SK-N-SH treated with all-trans-retinoic acid at 6 μM for 48 hours (cell line): ENCODE data around the gene ATAD3B.

ENCODE experiments used
- ARNTL ChIP-seq: fragments of 450-650 bp; formaldehyde crosslinking; IDR thresholded peaks from 2 replicates; pipeline ENCODE4 v1.5.0; 2020; ENCODE audit warnings: low read depth, mild to moderate bottlenecking, moderate library complexity, borderline replicate concordance
- BACH2 ChIP-seq: fragments of 250-450 bp; sonication (Bioruptor Pico); IDR thresholded peaks from 2 replicates; pipeline ENCODE4 v1.9.0; 2021; ENCODE audit warnings: mild to moderate bottlenecking, borderline replicate concordance
- ESRRG ChIP-seq: fragments of 250-450 bp; sonication (Bioruptor Pico); IDR thresholded peaks from 2 replicates; pipeline ENCODE4 v1.6.1; 2021; ENCODE audit warnings: mild to moderate bottlenecking
- TOX ChIP-seq: fragments of 250-450 bp; sonication (Bioruptor Pico); IDR thresholded peaks from 2 replicates; pipeline ENCODE4 v1.8.0; 2021; ENCODE audit warnings: mild to moderate bottlenecking, moderate library complexity, borderline replicate concordance
- ZFP3 ChIP-seq: fragments of 250-450 bp; sonication (Bioruptor Pico); IDR thresholded peaks from 2 replicates; pipeline ENCODE4 v1.5.0; 2020; ENCODE audit warnings: mild to moderate bottlenecking, moderate library complexity
- ZFP30 ChIP-seq: fragments of 450-650 bp; formaldehyde crosslinking; IDR thresholded peaks from 2 replicates; pipeline ENCODE4 v1.5.0; 2022; ENCODE audit warnings: mild to moderate bottlenecking, moderate library complexity
- ZNF565 ChIP-seq: fragments of 450-650 bp; formaldehyde crosslinking; conservative IDR thresholded peaks from 2 replicates; pipeline ENCODE4 v1.5.0; 2020; ENCODE audit warnings: low read depth, mild to moderate bottlenecking, moderate library complexity
- ZNF70 ChIP-seq: fragments of 450-650 bp; formaldehyde crosslinking; IDR thresholded peaks from 2 replicates; pipeline ENCODE4 v1.5.0; 2020; ENCODE audit warnings: mild to moderate bottlenecking, moderate library complexity
- TF ChIP-seq, protein P1 (sequence below): fragments of 250-450 bp; sonication (Bioruptor Pico); IDR thresholded peaks from 2 replicates; pipeline ENCODE4 v1.8.0; 2021; ENCODE audit warnings: low read depth, mild to moderate bottlenecking, moderate library complexity, borderline replicate concordance
- TF ChIP-seq, protein P2 (sequence below): fragments of 250-450 bp; sonication (Bioruptor Pico); IDR thresholded peaks from 2 replicates; pipeline ENCODE4 v1.8.0; 2020; ENCODE audit warnings: mild to moderate bottlenecking, moderate library complexity, borderline replicate concordance

DNA sequence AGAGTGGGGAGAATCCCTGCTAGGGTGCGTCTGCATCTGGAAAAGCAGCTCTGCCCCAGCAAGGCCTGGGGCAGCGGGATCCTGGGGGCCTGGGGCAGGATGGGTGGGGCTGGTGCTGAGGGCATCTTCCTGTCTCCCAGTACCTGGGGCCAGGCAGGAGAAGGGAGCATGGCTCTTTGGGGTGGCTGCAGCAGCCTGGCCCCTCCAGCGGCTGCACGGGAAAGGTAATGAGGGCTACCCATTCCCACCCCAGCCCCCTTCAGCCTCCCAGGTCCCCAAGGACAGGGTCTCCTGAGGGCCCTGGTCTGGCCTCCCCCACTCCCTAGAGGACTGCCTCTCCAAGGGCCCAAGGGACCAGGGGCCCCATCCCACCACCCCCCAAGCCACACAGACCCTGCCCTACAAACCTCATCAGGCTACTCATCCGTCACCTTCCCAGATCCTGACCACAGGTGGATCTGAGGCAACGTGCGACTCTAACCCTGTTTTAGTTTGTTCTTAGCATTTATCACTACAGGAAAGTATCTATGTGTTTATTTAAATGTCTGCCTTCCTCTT lies 49.6 kb upstream of the ATAD3B start:
- TF ChIP-seq, protein P1, sequence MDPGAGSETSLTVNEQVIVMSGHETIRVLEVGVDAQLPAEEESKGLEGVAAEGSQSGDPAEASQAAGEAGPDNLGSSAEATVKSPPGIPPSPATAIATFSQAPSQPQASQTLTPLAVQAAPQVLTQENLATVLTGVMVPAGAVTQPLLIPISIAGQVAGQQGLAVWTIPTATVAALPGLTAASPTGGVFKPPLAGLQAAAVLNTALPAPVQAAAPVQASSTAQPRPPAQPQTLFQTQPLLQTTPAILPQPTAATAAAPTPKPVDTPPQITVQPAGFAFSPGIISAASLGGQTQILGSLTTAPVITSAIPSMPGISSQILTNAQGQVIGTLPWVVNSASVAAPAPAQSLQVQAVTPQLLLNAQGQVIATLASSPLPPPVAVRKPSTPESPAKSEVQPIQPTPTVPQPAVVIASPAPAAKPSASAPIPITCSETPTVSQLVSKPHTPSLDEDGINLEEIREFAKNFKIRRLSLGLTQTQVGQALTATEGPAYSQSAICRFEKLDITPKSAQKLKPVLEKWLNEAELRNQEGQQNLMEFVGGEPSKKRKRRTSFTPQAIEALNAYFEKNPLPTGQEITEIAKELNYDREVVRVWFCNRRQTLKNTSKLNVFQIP (CRISPR knock-in tag), result no peak
- TF ChIP-seq ZNF565 (CRISPR knock-in tag), result no peak
- TF ChIP-seq BACH2 (CRISPR knock-in tag), result no peak
- TF ChIP-seq ESRRG (CRISPR knock-in tag), result no peak
- TF ChIP-seq ZNF70 (CRISPR knock-in tag), result no peak
- TF ChIP-seq, protein P2, sequence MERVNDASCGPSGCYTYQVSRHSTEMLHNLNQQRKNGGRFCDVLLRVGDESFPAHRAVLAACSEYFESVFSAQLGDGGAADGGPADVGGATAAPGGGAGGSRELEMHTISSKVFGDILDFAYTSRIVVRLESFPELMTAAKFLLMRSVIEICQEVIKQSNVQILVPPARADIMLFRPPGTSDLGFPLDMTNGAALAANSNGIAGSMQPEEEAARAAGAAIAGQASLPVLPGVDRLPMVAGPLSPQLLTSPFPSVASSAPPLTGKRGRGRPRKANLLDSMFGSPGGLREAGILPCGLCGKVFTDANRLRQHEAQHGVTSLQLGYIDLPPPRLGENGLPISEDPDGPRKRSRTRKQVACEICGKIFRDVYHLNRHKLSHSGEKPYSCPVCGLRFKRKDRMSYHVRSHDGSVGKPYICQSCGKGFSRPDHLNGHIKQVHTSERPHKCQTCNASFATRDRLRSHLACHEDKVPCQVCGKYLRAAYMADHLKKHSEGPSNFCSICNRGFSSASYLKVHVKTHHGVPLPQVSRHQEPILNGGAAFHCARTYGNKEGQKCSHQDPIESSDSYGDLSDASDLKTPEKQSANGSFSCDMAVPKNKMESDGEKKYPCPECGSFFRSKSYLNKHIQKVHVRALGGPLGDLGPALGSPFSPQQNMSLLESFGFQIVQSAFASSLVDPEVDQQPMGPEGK (CRISPR knock-in tag), result no peak
- TF ChIP-seq TOX, result no peak
- no peak for TF ChIP-seq ZFP3 (CRISPR knock-in tag)
- no peak for TF ChIP-seq ZFP30 (CRISPR knock-in tag)
- TF ChIP-seq ARNTL (CRISPR knock-in tag), result no peak
